ENCODE measurements around the gene TMX2. TPM values are rescaled to one million over a fixed set of nuclear protein-coding genes. Genes with fewer than 3 reads are reported as not detected.

TMX2 gene
- total RNA-seq, 4 donors from 2014 or later, result 44.0 to 52.1 (median 50.0) TPM

DNA sequence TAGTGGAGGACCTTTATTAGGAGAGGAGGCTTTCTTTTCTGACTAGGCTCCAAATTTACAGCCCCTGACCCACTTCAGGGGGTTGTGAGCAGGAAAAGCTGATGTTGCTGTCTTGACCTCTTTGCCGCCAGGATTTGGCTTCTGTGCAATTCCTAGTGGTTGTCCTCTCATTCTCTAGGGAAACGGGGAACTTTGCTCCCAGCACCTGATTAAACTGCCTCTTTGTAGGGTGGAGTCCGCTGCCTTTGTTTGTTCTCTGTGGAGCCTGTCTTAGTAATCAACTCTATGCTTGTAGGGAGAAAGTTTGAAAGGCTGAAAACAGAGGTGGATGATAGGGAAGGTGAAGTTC, 65.5 kb downstream of the TMX2 start:
- H3K27ac ChIP-seq, result peak overlapping the region; percentile 81 to 95 (median 84)
- no peaks in the 10 kb centered on the region for H3K9me3 ChIP-seq
- TF ChIP-seq CTCF (IDR thresholded peaks at IDR 0.05), result no peak
- no peak for TF ChIP-seq POLR2A (IDR thresholded peaks at IDR 0.05)
- no peak for TF ChIP-seq EP300 (IDR thresholded peaks at IDR 0.05)
- TF ChIP-seq POLR2AphosphoS5 (IDR thresholded peaks at IDR 0.05), result no peak
- peak overlapping the region; percentile 17 to 27 for H3K4me3 ChIP-seq
- H3K36me3 ChIP-seq, result no peaks in the 10 kb centered on the region
- peaks cover 56 to 100% (median 67%) of the 10 kb centered on the region in 3 donors for H3K4me1 ChIP-seq
- no peaks in the 10 kb centered on the region for H3K27me3 ChIP-seq
- peak; percentile 10 for ATAC-seq
- 0 to 20% methylated on average over 1 of the region's 3 CpGs for WGBS, 2 donors (ENCODE audit: low coverage in 1 of 2)

- ATAC-seq, result peak; percentile 93
- H3K4me1 ChIP-seq, result peaks cover 56 to 99% (median 67%) of the 10 kb centered on the region in 3 donors
- 0 to 5% methylated on average over 3 to 6 of the region's 6 CpGs for WGBS, 2 donors (ENCODE audit: low coverage in 1 of 2)
Measured at GRCh38 chr11:57778318-57779037, 66.1 kb downstream of the TMX2 start.

DNA sequence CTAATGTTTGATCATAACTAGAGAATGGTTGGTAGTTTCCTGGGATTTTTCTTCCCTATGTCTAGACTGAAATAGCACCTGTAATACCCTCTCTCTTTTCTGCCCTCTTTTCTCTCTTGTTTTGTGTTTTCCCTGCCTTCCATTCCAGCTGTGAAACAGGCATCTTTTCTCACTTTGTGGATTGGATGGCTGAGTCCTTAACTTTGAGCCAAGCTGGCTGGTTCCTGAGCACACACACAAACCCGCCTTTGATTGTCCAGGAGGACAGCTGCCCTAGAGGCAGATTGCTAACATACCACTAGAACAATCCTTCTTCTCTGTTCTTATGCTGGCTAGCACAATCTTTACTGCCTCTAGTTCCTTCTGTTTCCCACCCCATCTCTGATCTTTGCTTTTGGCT, 66.9 kb downstream of the TMX2 start:
- H3K4me1 ChIP-seq, result peaks cover 53 to 99% (median 64%) of the 10 kb centered on the region in 3 donors
- H3K36me3 ChIP-seq, result no peaks in the 10 kb centered on the region
- no peaks in the 10 kb centered on the region for H3K27me3 ChIP-seq
- no peaks in the 10 kb centered on the region for H3K9me3 ChIP-seq
- peak; percentile 60 for ATAC-seq
- WGBS, 2 donors (ENCODE audit: low coverage in 1 of 2), result 14 to 20% methylated on average over 1 of the region's 1 CpG
- H3K27ac ChIP-seq, result peak overlapping the region; percentile 81 to 95 (median 84)
- H3K4me3 ChIP-seq, result peak overlapping the region; percentile 17 to 27
- TF ChIP-seq POLR2AphosphoS5 (IDR thresholded peaks at IDR 0.05) (peak; percentile 27), CTCF (IDR thresholded peaks at IDR 0.05) (peak in 3 of 4 experiments; percentile 21 to 36 (median 22)), POLR2A (IDR thresholded peaks at IDR 0.05) (no peak), EP300 (IDR thresholded peaks at IDR 0.05) (no peak)

More at GRCh38 chr11:57778318-57779037, 66.1 kb downstream of the TMX2 start:
- no peaks in the 10 kb centered on the region for H3K27me3 ChIP-seq
- no peaks in the 10 kb centered on the region for H3K9me3 ChIP-seq
- no peak for TF ChIP-seq POLR2A (IDR thresholded peaks at IDR 0.05)
- TF ChIP-seq POLR2AphosphoS5 (IDR thresholded peaks at IDR 0.05), result peak; percentile 62
- H3K36me3 ChIP-seq, result no peaks in the 10 kb centered on the region
- H3K27ac ChIP-seq, result peak overlapping the region; percentile 81 to 95 (median 84)
- peak overlapping the region; percentile 17 to 27 for H3K4me3 ChIP-seq

- Histone ChIP-seq H3K4me3 (no peak overlapping the region), H3K27ac (peak overlapping the region; percentile 13 to 88 (median 81)), H3K36me3 (no peaks in the 10 kb centered on the region), H3K27me3 (no peaks in the 10 kb centered on the region), H3K9me3 (no peaks in the 10 kb centered on the region), H3K4me1 (peaks cover 40 to 99% (median 46%) of the 10 kb centered on the region in 3 donors)
- WGBS, 2 donors (ENCODE audit: low coverage in 1 of 2), result 22% methylated on average over 2 of the region's 3 CpGs; no CpG with 5 or more reads in 1 of the 2 donors
- ATAC-seq, result no peak
- TF ChIP-seq POLR2AphosphoS5 (IDR thresholded peaks at IDR 0.05) (no peak), CTCF (IDR thresholded peaks at IDR 0.05) (no peak), EP300 (IDR thresholded peaks at IDR 0.05) (no peak), POLR2A (IDR thresholded peaks at IDR 0.05) (no peak)
Measured at GRCh38 chr11:57781529-57781943, 69.1 kb downstream of the TMX2 start.

DNA sequence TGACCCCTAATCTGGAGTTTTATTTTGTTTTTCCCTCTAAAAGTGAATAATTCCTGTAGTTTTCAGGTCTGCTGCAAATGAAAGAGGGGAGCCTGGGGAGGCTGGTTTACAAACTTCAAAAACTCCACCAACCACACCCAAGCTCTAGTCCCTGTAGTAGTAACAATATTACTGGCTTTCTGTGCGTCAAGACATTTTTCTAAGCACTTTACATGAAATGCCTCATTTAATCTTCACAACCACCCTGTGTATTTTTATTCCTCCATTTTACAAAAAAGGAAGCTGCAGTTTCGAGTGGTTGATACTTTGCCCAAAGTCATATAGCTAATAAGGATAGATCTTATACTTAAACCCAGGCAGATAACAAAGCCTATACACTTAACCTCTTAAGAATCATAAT, 72.7 kb downstream of the TMX2 start:
- peak overlapping the region in 1 of 4 donors; percentile 33 for H3K27ac ChIP-seq
- H3K36me3 ChIP-seq, result no peaks in the 10 kb centered on the region
- H3K4me1 ChIP-seq, result peaks cover 20 to 99% (median 38%) of the 10 kb centered on the region in 3 donors
- H3K27me3 ChIP-seq, result no peaks in the 10 kb centered on the region
- ATAC-seq, result no peak
- no peak overlapping the region for H3K4me3 ChIP-seq
- 70 to 78% methylated on average over 2 of the region's 2 CpGs for WGBS, 2 donors (ENCODE audit: low coverage in 1 of 2)
- H3K9me3 ChIP-seq, result no peaks in the 10 kb centered on the region
- no peak for TF ChIP-seq POLR2A (IDR thresholded peaks at IDR 0.05)
- no peak for TF ChIP-seq CTCF (IDR thresholded peaks at IDR 0.05)
- TF ChIP-seq EP300 (IDR thresholded peaks at IDR 0.05), result no peak

Data from gastroesophageal sphincter (tissue), 4 donors.